ENCODE measurements around the gene CEP131.

Gene CEP131

GRCh38 chr17:81264640-81265039 lies 41.9 kb upstream of the CEP131 start:
- Mint-ChIP-seq H3K36me3 (ENCODE audit: low read depth) (peaks cover 51% of the 10 kb centered on the region), H3K9me3 (no peaks in the 10 kb centered on the region), H3K27me3 (ENCODE audit: low read depth) (no peaks in the 10 kb centered on the region), H3K27ac (no peak overlapping the region), H3K4me3 (no peak overlapping the region), H3K4me1 (no peaks in the 10 kb centered on the region)
- TF ChIP-seq, protein P1, sequence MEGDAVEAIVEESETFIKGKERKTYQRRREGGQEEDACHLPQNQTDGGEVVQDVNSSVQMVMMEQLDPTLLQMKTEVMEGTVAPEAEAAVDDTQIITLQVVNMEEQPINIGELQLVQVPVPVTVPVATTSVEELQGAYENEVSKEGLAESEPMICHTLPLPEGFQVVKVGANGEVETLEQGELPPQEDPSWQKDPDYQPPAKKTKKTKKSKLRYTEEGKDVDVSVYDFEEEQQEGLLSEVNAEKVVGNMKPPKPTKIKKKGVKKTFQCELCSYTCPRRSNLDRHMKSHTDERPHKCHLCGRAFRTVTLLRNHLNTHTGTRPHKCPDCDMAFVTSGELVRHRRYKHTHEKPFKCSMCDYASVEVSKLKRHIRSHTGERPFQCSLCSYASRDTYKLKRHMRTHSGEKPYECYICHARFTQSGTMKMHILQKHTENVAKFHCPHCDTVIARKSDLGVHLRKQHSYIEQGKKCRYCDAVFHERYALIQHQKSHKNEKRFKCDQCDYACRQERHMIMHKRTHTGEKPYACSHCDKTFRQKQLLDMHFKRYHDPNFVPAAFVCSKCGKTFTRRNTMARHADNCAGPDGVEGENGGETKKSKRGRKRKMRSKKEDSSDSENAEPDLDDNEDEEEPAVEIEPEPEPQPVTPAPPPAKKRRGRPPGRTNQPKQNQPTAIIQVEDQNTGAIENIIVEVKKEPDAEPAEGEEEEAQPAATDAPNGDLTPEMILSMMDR (IDR thresholded peaks at IDR 0.05; ENCODE audit: unreplicated experiment in 3 of 3), result no peak

DNA sequence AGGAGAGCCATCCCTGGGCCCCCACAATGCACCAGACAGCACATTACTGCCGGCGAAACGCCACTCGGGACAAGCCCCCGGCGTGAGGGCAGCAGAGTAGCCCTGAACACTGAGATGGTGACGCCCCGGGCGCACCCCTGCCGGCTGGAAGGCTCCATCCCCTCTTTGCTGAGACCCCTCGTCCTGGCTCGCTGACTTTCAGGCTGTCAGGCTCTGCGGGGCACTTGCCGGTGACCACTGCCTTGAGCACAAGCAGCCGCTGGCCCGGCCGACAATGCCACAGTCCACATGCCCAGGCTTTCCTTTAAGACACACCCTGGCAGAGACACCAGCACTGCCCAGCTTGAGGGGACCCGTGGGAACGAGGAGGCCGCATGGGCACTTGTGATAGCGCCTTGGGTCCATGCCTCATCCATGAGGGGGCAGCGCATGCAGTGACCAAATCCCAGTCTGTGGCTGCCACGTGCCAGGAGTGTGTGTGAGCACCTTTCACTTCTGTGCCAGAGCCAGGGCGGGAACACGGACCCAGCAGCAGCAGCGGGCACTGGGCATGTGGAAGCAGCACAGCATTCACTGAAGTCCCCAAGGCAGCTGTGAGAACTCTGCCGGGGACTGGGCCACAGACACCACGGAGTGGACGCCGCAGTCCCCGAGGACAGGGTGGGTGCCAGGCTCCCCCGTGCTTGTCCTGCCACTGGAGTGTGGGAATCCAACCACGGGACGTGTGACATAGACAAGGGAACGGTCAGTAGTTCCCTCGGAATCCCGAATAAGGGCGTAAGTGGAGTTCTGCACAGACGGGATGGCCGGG lies 40.8 kb upstream of the CEP131 start:
- Mint-ChIP-seq H3K27me3 (ENCODE audit: low read depth) (no peaks in the 10 kb centered on the region), H3K4me3 (no peak overlapping the region), H3K9me3 (no peaks in the 10 kb centered on the region), H3K4me1 (no peaks in the 10 kb centered on the region), H3K36me3 (ENCODE audit: low read depth) (peaks cover 40% of the 10 kb centered on the region), H3K27ac (no peak overlapping the region)
- TF ChIP-seq, protein P1 (IDR thresholded peaks at IDR 0.05; ENCODE audit: unreplicated experiment in 3 of 3), result no peak

GRCh38 chr17:81261582-81262336 lies 39.0 kb upstream of the CEP131 start:
- H3K9me3 Mint-ChIP-seq, result no peaks in the 10 kb centered on the region
- peaks cover 4% of the 10 kb centered on the region for H3K27me3 Mint-ChIP-seq (ENCODE audit: low read depth)
- H3K4me1 Mint-ChIP-seq, result no peaks in the 10 kb centered on the region
- TF ChIP-seq, protein P1 (IDR thresholded peaks at IDR 0.05; ENCODE audit: unreplicated experiment in 3 of 3), result no peak
- no peak overlapping the region for H3K27ac Mint-ChIP-seq
- H3K36me3 Mint-ChIP-seq (ENCODE audit: low read depth), result peaks cover 25% of the 10 kb centered on the region
- H3K4me3 Mint-ChIP-seq, result no peak overlapping the region

GRCh38 chr17:81261096-81261495 lies 38.3 kb upstream of the CEP131 start:
- no peak overlapping the region for H3K4me3 Mint-ChIP-seq
- H3K4me1 Mint-ChIP-seq, result no peaks in the 10 kb centered on the region
- no peaks in the 10 kb centered on the region for H3K9me3 Mint-ChIP-seq
- TF ChIP-seq, protein P1 (IDR thresholded peaks at IDR 0.05; ENCODE audit: unreplicated experiment in 3 of 3), result no peak
- H3K36me3 Mint-ChIP-seq (ENCODE audit: low read depth), result peaks cover 21% of the 10 kb centered on the region
- H3K27me3 Mint-ChIP-seq (ENCODE audit: low read depth), result peaks cover 4% of the 10 kb centered on the region
- H3K27ac Mint-ChIP-seq, result no peak overlapping the region

- no peak overlapping the region for H3K4me3 Mint-ChIP-seq
- H3K36me3 Mint-ChIP-seq (ENCODE audit: low read depth), result peaks cover 17% of the 10 kb centered on the region
- H3K27me3 Mint-ChIP-seq (ENCODE audit: low read depth), result peaks cover 4% of the 10 kb centered on the region
- TF ChIP-seq, protein P1 (IDR thresholded peaks at IDR 0.05; ENCODE audit: unreplicated experiment in 3 of 3), result no peak
- H3K27ac Mint-ChIP-seq, result no peak overlapping the region
- H3K9me3 Mint-ChIP-seq, result no peaks in the 10 kb centered on the region
- no peaks in the 10 kb centered on the region for H3K4me1 Mint-ChIP-seq
Measured at GRCh38 chr17:81260641-81261040, 37.9 kb upstream of the CEP131 start.

Measured in nephron (organoid).